ENCODE results near the gene NDUFB11. TPM values are rescaled to one million over a fixed set of nuclear protein-coding genes. Genes with fewer than 3 reads are reported as not detected.

NDUFB11 gene
- total RNA-seq, 8 experiments from 2014 or later: 103 to 155 (median 120) TPM

Other genes starting within 250 kb of the NDUFB11 start
- 10 to 100 TPM in 1 of 8 experiments, 1 to 10 TPM in 7; 2.2 to 15.1 (median 6.5) TPM for gene JADE3, start 232.3 kb downstream of the NDUFB11 start, total RNA-seq
- gene RGN, start 66.3 kb downstream of the NDUFB11 start, total RNA-seq: under 1 TPM in 6 of 8 experiments, not detected in 2; 0.11 to 0.69 (median 0.27) TPM
- 10 to 100 TPM; 32.8 to 64.9 (median 39.9) TPM for gene RBM10, start 519 bp upstream of the NDUFB11 start, total RNA-seq
- gene UBA1, start 49.1 kb upstream of the NDUFB11 start, total RNA-seq: 100 to 1,000 TPM; 134 to 421 (median 190) TPM
- gene CDK16, start 74.0 kb upstream of the NDUFB11 start, total RNA-seq: 100 to 1,000 TPM in 2 of 8 experiments, 10 to 100 TPM in 6; 58.1 to 113 (median 81.7) TPM
- 100 to 1,000 TPM in 5 of 8 experiments, 10 to 100 TPM in 3; 25.0 to 167 (median 110) TPM for gene USP11, start 88.3 kb upstream of the NDUFB11 start, total RNA-seq
- gene ZNF157, start 225.9 kb upstream of the NDUFB11 start, total RNA-seq: 1 to 10 TPM in 2 of 8 experiments, under 1 TPM in 5, not detected in 1; 0.13 to 1.7 (median 0.85) TPM